ENCODE data around the gene NEK5.

Gene NEK5

DNA sequence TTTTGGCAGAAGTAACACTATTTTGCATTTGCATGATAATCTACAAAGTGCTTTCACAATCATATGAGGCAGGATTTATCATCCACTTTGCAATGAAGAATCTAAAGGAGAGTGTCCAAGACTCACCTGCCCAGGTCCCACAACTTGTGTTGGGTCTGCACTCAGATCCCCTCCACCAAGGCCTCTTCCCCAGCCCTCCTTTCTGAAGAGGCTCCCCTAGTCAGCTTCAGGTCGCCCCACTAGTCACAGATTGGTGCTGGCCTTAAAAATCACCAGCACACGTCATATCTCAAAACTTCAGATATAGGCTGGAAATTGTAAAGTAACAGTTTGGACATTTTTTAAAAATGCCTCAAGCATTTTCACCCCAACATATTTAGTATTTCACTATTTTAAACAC is 135.2 kb downstream of the NEK5 start:
- no peak for DNase-seq (ENCODE audit: low read depth in 2 of 2, low spot score in 1 of 2)

DNA sequence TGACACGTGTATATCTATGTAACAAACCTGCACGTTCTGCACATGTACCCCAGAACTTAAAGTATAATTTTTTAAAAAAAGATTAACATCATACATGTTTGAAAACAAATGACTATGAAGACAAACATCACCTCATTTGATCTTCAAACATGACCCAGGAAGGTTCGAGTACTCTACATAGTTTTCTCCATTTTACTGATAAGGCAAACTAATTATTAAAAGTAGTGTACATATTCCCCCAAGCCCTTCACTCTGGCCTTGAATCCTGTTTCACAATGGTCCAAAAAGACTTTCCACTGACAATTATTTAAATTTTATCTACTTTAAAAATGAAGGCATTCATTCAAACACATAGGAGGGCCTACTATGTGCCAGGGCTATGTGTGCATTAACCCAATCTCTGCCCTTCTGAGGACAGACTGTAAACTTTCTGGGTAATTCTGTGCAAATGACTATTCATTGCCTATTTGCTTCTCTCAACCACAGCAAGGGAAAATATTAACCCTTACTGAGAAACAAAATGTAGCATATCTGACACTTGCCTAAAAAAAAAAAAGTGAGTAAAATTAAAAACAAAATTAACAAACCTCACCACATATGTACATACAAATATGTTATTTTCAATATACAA is 139.8 kb downstream of the NEK5 start:
- DNase-seq (ENCODE audit: low read depth in 2 of 2, low spot score in 1 of 2): no peak
